PFSK-1 (cell line): ENCODE data around the gene PER1.

Source experiments
- POLR2AphosphoS5 ChIP-seq: IDR thresholded peaks from 2 replicates; pipeline ENCODE4 v1.6.1; 2012; ENCODE audit warnings: low read depth, mild to moderate bottlenecking, control low read depth, low read length, moderate library complexity
- SIN3A ChIP-seq: IDR thresholded peaks from 2 replicates; pipeline ENCODE4 v1.6.1; 2012; ENCODE audit warnings: mild to moderate bottlenecking, low read length, moderate library complexity, borderline replicate concordance; ENCODE audit not compliant: insufficient read depth
- TAF1 ChIP-seq: IDR thresholded peaks from 2 replicates; pipeline ENCODE4 v1.6.1; 2012; ENCODE audit warnings: low read length, control low read depth, borderline replicate concordance; ENCODE audit not compliant: insufficient read depth
- TF ChIP-seq, protein P1 (sequence below), 2 experiments: IDR thresholded peaks; 2 replicates each; pipeline versions ENCODE4 v1.6.1 to v1.8.0; 2011 to 2012; ENCODE audit warnings: low read depth in 2 of 2, low read length in 2 of 2, control low read depth in 1 of 2, inconsistent platforms in 1 of 2, mild to moderate bottlenecking in 1 of 2, moderate library complexity in 1 of 2; ENCODE audit not compliant: insufficient read depth in 1 of 2

DNA sequence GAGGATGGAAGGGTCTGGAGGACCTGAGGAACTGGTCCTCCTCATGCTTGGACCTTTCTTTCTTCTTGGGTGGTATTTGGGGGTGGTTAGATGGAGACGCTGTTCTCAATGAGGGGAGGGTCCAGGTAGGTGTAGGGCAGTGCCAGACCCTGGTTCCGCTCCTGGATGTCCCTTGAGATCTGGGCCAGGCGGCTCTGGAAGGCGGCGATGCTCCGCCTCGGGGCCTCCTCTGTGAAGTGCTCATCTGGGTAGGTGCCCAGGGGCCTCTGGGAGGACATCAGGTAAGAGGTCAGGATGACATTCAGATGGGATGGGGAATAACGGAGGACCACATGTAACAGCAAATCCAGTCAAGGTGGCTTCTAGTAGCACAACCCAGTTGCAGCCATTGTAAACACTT lies 55.7 kb downstream of the PER1 start:
- TF ChIP-seq, protein P1, sequence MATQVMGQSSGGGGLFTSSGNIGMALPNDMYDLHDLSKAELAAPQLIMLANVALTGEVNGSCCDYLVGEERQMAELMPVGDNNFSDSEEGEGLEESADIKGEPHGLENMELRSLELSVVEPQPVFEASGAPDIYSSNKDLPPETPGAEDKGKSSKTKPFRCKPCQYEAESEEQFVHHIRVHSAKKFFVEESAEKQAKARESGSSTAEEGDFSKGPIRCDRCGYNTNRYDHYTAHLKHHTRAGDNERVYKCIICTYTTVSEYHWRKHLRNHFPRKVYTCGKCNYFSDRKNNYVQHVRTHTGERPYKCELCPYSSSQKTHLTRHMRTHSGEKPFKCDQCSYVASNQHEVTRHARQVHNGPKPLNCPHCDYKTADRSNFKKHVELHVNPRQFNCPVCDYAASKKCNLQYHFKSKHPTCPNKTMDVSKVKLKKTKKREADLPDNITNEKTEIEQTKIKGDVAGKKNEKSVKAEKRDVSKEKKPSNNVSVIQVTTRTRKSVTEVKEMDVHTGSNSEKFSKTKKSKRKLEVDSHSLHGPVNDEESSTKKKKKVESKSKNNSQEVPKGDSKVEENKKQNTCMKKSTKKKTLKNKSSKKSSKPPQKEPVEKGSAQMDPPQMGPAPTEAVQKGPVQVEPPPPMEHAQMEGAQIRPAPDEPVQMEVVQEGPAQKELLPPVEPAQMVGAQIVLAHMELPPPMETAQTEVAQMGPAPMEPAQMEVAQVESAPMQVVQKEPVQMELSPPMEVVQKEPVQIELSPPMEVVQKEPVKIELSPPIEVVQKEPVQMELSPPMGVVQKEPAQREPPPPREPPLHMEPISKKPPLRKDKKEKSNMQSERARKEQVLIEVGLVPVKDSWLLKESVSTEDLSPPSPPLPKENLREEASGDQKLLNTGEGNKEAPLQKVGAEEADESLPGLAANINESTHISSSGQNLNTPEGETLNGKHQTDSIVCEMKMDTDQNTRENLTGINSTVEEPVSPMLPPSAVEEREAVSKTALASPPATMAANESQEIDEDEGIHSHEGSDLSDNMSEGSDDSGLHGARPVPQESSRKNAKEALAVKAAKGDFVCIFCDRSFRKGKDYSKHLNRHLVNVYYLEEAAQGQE (IDR thresholded peaks at IDR 0.05; ENCODE audit: insufficient read depth in 1 of 2, low read depth in 2 of 2, low read length in 2 of 2): no peak
- no peak for TF ChIP-seq POLR2AphosphoS5
- TF ChIP-seq SIN3A: no peak
- no peak for TF ChIP-seq TAF1
